ENCODE results near the gene EDIL3. TPM values are rescaled to one million over a fixed set of nuclear protein-coding genes. Genes with fewer than 3 reads are reported as not detected.

EDIL3 gene
- total and polyA plus RNA-seq, 2 of the 8 experiments (the other 6 are each of a cell fraction or from before 2014, with no cell fraction given) = 14.7 to 47.2 TPM

DNA sequence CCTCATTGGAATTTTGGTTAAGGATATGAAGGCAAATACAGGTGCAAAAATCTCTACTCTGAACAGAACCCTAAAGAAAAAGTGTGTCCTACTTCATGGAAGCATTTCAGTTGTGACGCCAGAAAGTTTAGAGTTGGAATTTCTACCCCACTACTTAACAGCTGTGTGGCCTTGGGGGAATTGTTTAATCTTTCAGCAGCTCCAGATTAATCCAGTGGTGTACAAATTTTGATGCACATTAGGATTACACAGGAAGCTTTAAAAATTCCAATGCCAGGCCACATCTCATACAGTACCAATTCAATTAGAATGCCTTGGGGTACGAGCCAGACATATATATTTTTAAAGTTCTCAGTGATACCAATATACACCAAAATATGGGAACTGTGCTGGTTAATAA, 266.1 kb downstream of the EDIL3 start:
- DNase-seq (ENCODE audit: low read depth in 1 of 2, low spot score in 2 of 2) (no peak), FAIRE-seq (no peak)
- H2BK20ac ChIP-seq (ENCODE audit: low read length) = no peak overlapping the region
- no peak overlapping the region for H3K27ac ChIP-seq (ENCODE audit: low read depth, low read length)
- no peak overlapping the region for H4K8ac ChIP-seq (ENCODE audit: extremely low read depth, insufficient read depth, low read length)
- H3K9ac ChIP-seq (replicated peaks in 1 of 4; ENCODE audit: extremely low read depth in 1 of 4, low read depth in 3 of 4, low read length in 3 of 4) = no peak overlapping the region
- H3K4ac ChIP-seq (replicated peaks; ENCODE audit: insufficient read length, low read depth, low read length) = no peak overlapping the region
- H3K4me2 ChIP-seq (ENCODE audit: insufficient read depth in 1 of 2, low read depth in 2 of 2, low read length in 2 of 2) = no peak overlapping the region
- no peaks in the 10 kb centered on the region for H3K79me2 ChIP-seq (ENCODE audit: control insufficient read depth in 1 of 2, insufficient read depth in 2 of 2, low read length in 2 of 2)
- peaks cover 0 to 7% (median 2%) of the 10 kb centered on the region in 4 experiments; a peak in 3 of 7 replicates for H3K4me1 ChIP-seq (replicated peaks in 1 of 4; ENCODE audit: control insufficient read depth in 3 of 4, insufficient read depth in 4 of 4, low read length in 3 of 4)
- no peak overlapping the region for H2BK15ac ChIP-seq (ENCODE audit: low read length)
- whole genome bisulfite sequencing, 2 experiments (ENCODE audit: extremely low coverage in 1 of 2, insufficient coverage in 1 of 2, insufficient read length in 1 of 2, insufficient replicate concordance in 2 of 2, low coverage in 1 of 2, low lambda C conversion rate in 2 of 2, missing lambda C conversion rate in 1 of 2) = 88% methylated on average over 2 of the region's 2 CpGs; no CpG with 5 or more reads in 1 of the 2 experiments
- H3K23me2 ChIP-seq (ENCODE audit: low read depth, low read length) = no peaks in the 10 kb centered on the region
- POLR2A ChIA-PET (ENCODE audit: partially characterized antibody) = no interaction called here
- no peak overlapping the region for H2BK5ac ChIP-seq (ENCODE audit: low read depth, low read length)
- no peak overlapping the region for H4K91ac ChIP-seq (replicated peaks; ENCODE audit: insufficient read length, low read length)
- no peak overlapping the region for H4K5ac ChIP-seq (ENCODE audit: insufficient read length, low read depth, low read length)
- H3K56ac ChIP-seq (replicated peaks; ENCODE audit: insufficient read length, low read depth, low read length) = no peak overlapping the region
- H2AK5ac ChIP-seq (ENCODE audit: low read depth, low read length) = no peak overlapping the region
- H3K79me1 ChIP-seq (ENCODE audit: low read depth, low read length) = no peaks in the 10 kb centered on the region
- no peak overlapping the region for H3K23ac ChIP-seq (ENCODE audit: insufficient read length)
- no peak overlapping the region for H2AFZ ChIP-seq (ENCODE audit: low read length)
- no peak overlapping the region for H3K4me3 ChIP-seq (ENCODE audit: extremely low read depth in 1 of 4, insufficient read depth in 2 of 4, low read depth in 3 of 4, low read length in 4 of 4)
- no peaks in the 10 kb centered on the region for H4K20me1 ChIP-seq (replicated peaks in 1 of 2; ENCODE audit: control insufficient read depth in 1 of 2, insufficient read depth in 2 of 2, low read length in 2 of 2)
- H3K14ac ChIP-seq (ENCODE audit: insufficient read length) = no peak overlapping the region
- H2BK12ac ChIP-seq (ENCODE audit: low read depth, low read length) = no peak overlapping the region
- no peak for TF ChIP-seq HDAC6 (IDR thresholded peaks at IDR 0.05; ENCODE audit: low read depth, low read length)
- TF ChIP-seq MAFK (IDR thresholded peaks at IDR 0.05; ENCODE audit: low read depth, low read length) = no peak
- TF ChIP-seq SUZ12 (IDR thresholded peaks at IDR 0.05; ENCODE audit: low read length) = no peak
- TF ChIP-seq, protein P1, sequence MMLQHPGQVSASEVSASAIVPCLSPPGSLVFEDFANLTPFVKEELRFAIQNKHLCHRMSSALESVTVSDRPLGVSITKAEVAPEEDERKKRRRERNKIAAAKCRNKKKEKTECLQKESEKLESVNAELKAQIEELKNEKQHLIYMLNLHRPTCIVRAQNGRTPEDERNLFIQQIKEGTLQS (IDR thresholded peaks at IDR 0.05; ENCODE audit: insufficient read depth, low read depth, low read length) = no peak
- TF ChIP-seq CBX5 (IDR thresholded peaks at IDR 0.05; ENCODE audit: low read depth, low read length) = no peak
- TF ChIP-seq BCL11A (IDR thresholded peaks at IDR 0.05; ENCODE audit: low read depth in 2 of 2, low read length in 2 of 2) = no peak
- no peak for TF ChIP-seq RXRA (IDR thresholded peaks at IDR 0.05; ENCODE audit: insufficient read depth, low read depth, low read length)
- no peak for TF ChIP-seq JUND (IDR thresholded peaks at IDR 0.05; ENCODE audit: low read length)
- TF ChIP-seq NANOG (IDR thresholded peaks at IDR 0.05; ENCODE audit: insufficient read depth, low read depth, low read length, poor library complexity, severe bottlenecking) = no peak
- no peak for TF ChIP-seq KDM4A (IDR thresholded peaks at IDR 0.05; ENCODE audit: low read depth, low read length, severe bottlenecking)
- TF ChIP-seq, protein P2, sequence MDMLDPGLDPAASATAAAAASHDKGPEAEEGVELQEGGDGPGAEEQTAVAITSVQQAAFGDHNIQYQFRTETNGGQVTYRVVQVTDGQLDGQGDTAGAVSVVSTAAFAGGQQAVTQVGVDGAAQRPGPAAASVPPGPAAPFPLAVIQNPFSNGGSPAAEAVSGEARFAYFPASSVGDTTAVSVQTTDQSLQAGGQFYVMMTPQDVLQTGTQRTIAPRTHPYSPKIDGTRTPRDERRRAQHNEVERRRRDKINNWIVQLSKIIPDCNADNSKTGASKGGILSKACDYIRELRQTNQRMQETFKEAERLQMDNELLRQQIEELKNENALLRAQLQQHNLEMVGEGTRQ (IDR thresholded peaks at IDR 0.05; ENCODE audit: low read length) = no peak
- no peak for TF ChIP-seq SP2 (IDR thresholded peaks at IDR 0.05; ENCODE audit: low read length)
- H3K27me3 ChIP-seq (replicated peaks in 1 of 4; ENCODE audit: control insufficient read depth in 3 of 4, extremely low read depth in 1 of 4, insufficient read depth in 3 of 4, low read length in 3 of 4) = no peaks in the 10 kb centered on the region
- H3K9me3 ChIP-seq (ENCODE audit: insufficient read depth in 2 of 2, low read depth in 1 of 2, low read length in 1 of 2) = no peaks in the 10 kb centered on the region
- CTCF ChIA-PET (ENCODE audit: partially characterized antibody) = interaction anchor here (1.0 to 1.3 kb wide), 2 partner anchors 17 to 29 kb away, joined by 3 read pairs; no protein-coding TSS in a partner anchor
- no peaks in the 10 kb centered on the region for H3K36me3 ChIP-seq (ENCODE audit: control insufficient read depth in 2 of 4, insufficient read depth in 4 of 4, low read length in 3 of 4)
- no peak overlapping the region for H3K18ac ChIP-seq (ENCODE audit: extremely low read depth, low read length)
- no peak overlapping the region for H2BK120ac ChIP-seq (replicated peaks; ENCODE audit: low read depth, low read length)

Measured in H1 (cell line).